ENCODE results near the gene GADD45G. TPM values are rescaled to one million over a fixed set of nuclear protein-coding genes. Genes with fewer than 3 reads are reported as not detected.

The GADD45G gene
- total and polyA plus RNA-seq, 2 experiments from 2014 or later, result 12.7 to 24.1 TPM

DNA sequence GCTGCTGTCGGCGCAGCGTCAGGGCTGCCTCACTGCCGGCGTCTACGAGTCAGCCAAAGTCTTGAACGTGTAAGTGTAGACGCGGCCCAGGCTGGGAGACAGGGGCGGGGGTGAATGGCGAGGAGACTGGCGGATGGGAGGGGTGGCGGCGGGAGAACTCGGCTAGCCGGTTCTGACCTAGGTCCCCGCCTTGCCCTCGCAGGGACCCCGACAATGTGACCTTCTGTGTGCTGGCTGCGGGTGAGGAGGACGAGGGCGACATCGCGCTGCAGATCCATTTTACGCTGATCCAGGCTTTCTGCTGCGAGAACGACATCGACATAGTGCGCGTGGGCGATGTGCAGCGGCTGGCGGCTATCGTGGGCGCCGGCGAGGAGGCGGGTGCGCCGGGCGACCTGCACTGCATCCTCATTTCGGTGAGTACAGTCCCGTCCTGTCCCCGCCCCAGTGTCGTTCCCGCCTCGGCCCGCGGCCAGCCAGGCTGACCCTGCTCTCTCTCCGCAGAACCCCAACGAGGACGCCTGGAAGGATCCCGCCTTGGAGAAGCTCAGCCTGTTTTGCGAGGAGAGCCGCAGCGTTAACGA lies 745 bp downstream of the GADD45G start:
- H4K20me1 ChIP-seq (replicated peaks; ENCODE audit: insufficient read depth), result 0 out of 2 replicates have a peak, but pooled peaks cover 5% of the 10 kb centered on the region
- H3K36me3 ChIP-seq (ENCODE audit: insufficient read depth), result peaks cover 5% of the 10 kb centered on the region; the same call in 1 of the 2 replicates
- Mint-ChIP-seq H3K4me3 (peak overlapping the region; percentile 87), H3K36me3 (ENCODE audit: low read depth) (peaks cover 17% of the 10 kb centered on the region), H3K27ac (no peak overlapping the region), H3K27me3 (ENCODE audit: insufficient read depth, low read depth, poor library complexity) (peaks cover 28% of the 10 kb centered on the region), H3K4me1 (peaks cover 37% of the 10 kb centered on the region), H3K9me3 (no peaks in the 10 kb centered on the region)
- ATAC-seq (peak; percentile 11), DNase-seq (ENCODE audit: low spot score) (peak; percentile 68)
- TF ChIP-seq, protein P1, sequence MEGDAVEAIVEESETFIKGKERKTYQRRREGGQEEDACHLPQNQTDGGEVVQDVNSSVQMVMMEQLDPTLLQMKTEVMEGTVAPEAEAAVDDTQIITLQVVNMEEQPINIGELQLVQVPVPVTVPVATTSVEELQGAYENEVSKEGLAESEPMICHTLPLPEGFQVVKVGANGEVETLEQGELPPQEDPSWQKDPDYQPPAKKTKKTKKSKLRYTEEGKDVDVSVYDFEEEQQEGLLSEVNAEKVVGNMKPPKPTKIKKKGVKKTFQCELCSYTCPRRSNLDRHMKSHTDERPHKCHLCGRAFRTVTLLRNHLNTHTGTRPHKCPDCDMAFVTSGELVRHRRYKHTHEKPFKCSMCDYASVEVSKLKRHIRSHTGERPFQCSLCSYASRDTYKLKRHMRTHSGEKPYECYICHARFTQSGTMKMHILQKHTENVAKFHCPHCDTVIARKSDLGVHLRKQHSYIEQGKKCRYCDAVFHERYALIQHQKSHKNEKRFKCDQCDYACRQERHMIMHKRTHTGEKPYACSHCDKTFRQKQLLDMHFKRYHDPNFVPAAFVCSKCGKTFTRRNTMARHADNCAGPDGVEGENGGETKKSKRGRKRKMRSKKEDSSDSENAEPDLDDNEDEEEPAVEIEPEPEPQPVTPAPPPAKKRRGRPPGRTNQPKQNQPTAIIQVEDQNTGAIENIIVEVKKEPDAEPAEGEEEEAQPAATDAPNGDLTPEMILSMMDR (conservative IDR thresholded peaks at IDR 0.05; ENCODE audit: low read depth in 2 of 2), result no peak
- TF ChIP-seq EZH2 (IDR thresholded peaks at IDR 0.05; ENCODE audit: low read depth, unreplicated experiment), result peak; percentile 43
- TF ChIP-seq ZNF331 (CRISPR knock-in tag; IDR thresholded peaks at IDR 0.05; ENCODE audit: low read depth), result no peak
- no peak for TF ChIP-seq NANOG (IDR thresholded peaks at IDR 0.05; ENCODE audit: borderline replicate concordance)
- no peak for TF ChIP-seq STAT1 (IDR thresholded peaks at IDR 0.05; ENCODE audit: unreplicated experiment)
- TF ChIP-seq, protein P2, sequence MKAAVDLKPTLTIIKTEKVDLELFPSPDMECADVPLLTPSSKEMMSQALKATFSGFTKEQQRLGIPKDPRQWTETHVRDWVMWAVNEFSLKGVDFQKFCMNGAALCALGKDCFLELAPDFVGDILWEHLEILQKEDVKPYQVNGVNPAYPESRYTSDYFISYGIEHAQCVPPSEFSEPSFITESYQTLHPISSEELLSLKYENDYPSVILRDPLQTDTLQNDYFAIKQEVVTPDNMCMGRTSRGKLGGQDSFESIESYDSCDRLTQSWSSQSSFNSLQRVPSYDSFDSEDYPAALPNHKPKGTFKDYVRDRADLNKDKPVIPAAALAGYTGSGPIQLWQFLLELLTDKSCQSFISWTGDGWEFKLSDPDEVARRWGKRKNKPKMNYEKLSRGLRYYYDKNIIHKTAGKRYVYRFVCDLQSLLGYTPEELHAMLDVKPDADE (IDR thresholded peaks at IDR 0.05), result no peak
- H3K27ac ChIP-seq (ENCODE audit: low read depth), result no peak overlapping the region
- H3K9me2 ChIP-seq (ENCODE audit: insufficient read depth), result no peaks in the 10 kb centered on the region
- peaks cover 18% of the 10 kb centered on the region for H3K4me1 ChIP-seq (ENCODE audit: insufficient read depth)
- peaks cover 22% of the 10 kb centered on the region for H3K27me3 ChIP-seq (ENCODE audit: insufficient read depth)
- H2AFZ ChIP-seq, result no peak overlapping the region
- peak overlapping the region; percentile 95 for H3K4me2 ChIP-seq
- no peaks in the 10 kb centered on the region; the same call in 1 of the 2 replicates for H3F3A ChIP-seq (replicated peaks; ENCODE audit: low read depth)
- H3K79me2 ChIP-seq (replicated peaks; ENCODE audit: insufficient read depth), result peaks cover 12% of the 10 kb centered on the region
- H3K4me3 ChIP-seq, result peak overlapping the region; percentile 94

DNA sequence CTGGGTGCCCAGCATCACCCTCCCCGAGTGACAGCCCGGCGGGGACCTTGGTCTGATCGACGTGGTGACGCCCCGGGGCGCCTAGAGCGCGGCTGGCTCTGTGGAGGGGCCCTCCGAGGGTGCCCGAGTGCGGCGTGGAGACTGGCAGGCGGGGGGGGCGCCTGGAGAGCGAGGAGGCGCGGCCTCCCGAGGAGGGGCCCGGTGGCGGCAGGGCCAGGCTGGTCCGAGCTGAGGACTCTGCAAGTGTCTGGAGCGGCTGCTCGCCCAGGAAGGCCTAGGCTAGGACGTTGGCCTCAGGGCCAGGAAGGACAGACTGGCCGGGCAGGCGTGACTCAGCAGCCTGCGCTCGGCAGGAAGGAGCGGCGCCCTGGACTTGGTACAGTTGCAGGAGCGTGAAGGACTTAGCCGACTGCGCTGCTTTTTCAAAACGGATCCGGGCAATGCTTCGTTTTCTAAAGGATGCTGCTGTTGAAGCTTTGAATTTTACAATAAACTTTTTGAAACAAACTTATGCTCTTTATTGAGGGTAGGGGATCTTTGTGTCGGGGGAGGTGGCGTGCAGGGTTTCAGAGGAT lies 1.3 kb downstream of the GADD45G start:
- TF ChIP-seq, protein P2 (IDR thresholded peaks at IDR 0.05), result no peak
- TF ChIP-seq, protein P3, sequence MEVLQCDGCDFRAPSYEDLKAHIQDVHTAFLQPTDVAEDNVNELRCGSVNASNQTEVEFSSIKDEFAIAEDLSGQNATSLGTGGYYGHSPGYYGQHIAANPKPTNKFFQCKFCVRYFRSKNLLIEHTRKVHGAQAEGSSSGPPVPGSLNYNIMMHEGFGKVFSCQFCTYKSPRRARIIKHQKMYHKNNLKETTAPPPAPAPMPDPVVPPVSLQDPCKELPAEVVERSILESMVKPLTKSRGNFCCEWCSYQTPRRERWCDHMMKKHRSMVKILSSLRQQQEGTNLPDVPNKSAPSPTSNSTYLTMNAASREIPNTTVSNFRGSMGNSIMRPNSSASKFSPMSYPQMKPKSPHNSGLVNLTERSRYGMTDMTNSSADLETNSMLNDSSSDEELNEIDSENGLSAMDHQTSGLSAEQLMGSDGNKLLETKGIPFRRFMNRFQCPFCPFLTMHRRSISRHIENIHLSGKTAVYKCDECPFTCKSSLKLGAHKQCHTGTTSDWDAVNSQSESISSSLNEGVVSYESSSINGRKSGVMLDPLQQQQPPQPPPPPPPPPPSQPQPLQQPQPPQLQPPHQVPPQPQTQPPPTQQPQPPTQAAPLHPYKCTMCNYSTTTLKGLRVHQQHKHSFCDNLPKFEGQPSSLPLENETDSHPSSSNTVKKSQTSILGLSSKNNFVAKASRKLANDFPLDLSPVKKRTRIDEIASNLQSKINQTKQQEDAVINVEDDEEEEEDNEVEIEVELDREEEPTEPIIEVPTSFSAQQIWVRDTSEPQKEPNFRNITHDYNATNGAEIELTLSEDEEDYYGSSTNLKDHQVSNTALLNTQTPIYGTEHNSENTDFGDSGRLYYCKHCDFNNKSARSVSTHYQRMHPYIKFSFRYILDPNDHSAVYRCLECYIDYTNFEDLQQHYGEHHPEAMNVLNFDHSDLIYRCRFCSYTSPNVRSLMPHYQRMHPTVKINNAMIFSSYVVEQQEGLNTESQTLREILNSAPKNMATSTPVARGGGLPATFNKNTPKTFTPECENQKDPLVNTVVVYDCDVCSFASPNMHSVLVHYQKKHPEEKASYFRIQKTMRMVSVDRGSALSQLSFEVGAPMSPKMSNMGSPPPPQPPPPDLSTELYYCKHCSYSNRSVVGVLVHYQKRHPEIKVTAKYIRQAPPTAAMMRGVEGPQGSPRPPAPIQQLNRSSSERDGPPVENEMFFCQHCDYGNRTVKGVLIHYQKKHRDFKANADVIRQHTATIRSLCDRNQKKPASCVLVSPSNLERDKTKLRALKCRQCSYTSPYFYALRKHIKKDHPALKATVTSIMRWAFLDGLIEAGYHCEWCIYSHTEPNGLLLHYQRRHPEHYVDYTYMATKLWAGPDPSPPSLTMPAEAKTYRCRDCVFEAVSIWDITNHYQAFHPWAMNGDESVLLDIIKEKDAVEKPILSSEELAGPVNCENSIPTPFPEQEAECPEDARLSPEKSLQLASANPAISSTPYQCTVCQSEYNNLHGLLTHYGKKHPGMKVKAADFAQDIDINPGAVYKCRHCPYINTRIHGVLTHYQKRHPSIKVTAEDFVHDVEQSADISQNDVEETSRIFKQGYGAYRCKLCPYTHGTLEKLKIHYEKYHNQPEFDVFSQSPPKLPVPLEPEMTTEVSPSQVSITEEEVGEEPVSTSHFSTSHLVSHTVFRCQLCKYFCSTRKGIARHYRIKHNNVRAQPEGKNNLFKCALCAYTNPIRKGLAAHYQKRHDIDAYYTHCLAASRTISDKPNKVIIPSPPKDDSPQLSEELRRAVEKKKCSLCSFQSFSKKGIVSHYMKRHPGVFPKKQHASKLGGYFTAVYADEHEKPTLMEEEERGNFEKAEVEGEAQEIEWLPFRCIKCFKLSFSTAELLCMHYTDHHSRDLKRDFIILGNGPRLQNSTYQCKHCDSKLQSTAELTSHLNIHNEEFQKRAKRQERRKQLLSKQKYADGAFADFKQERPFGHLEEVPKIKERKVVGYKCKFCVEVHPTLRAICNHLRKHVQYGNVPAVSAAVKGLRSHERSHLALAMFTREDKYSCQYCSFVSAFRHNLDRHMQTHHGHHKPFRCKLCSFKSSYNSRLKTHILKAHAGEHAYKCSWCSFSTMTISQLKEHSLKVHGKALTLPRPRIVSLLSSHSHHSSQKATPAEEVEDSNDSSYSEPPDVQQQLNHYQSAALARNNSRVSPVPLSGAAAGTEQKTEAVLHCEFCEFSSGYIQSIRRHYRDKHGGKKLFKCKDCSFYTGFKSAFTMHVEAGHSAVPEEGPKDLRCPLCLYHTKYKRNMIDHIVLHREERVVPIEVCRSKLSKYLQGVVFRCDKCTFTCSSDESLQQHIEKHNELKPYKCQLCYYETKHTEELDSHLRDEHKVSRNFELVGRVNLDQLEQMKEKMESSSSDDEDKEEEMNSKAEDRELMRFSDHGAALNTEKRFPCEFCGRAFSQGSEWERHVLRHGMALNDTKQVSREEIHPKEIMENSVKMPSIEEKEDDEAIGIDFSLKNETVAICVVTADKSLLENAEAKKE (CRISPR knock-in tag; IDR thresholded peaks at IDR 0.05), result no peak
- TF ChIP-seq ZNF331 (CRISPR knock-in tag; IDR thresholded peaks at IDR 0.05; ENCODE audit: low read depth) (no peak), CREB1 (CRISPR knock-in tag; IDR thresholded peaks at IDR 0.05; ENCODE audit: low read depth) (no peak)
- ATAC-seq (peak; percentile 2), DNase-seq (ENCODE audit: low spot score) (peak; percentile 65)
- no peaks in the 10 kb centered on the region for H3K9me3 Mint-ChIP-seq
- peaks cover 12% of the 10 kb centered on the region for H3K79me2 ChIP-seq (replicated peaks; ENCODE audit: insufficient read depth)
- H3K36me3 ChIP-seq (ENCODE audit: insufficient read depth), result peaks cover 5% of the 10 kb centered on the region; the same call in 1 of the 2 replicates
- no peaks in the 10 kb centered on the region for H3K9me2 ChIP-seq (ENCODE audit: insufficient read depth)
- H3K27me3 ChIP-seq (ENCODE audit: insufficient read depth), result peaks cover 22% of the 10 kb centered on the region
- peak overlapping the region; percentile 95 for H3K4me2 ChIP-seq
- H3K27me3 Mint-ChIP-seq (ENCODE audit: insufficient read depth, low read depth, poor library complexity), result peaks cover 32% of the 10 kb centered on the region
- H2AFZ ChIP-seq, result no peak overlapping the region
- peaks cover 17% of the 10 kb centered on the region for H3K36me3 Mint-ChIP-seq (ENCODE audit: low read depth)
- H3K4me3 Mint-ChIP-seq, result peak overlapping the region; percentile 87
- H3F3A ChIP-seq (replicated peaks; ENCODE audit: low read depth), result no peaks in the 10 kb centered on the region; the same call in 1 of the 2 replicates
- H3K4me1 ChIP-seq (ENCODE audit: insufficient read depth), result peaks cover 18% of the 10 kb centered on the region
- no peak overlapping the region; the same call in 1 of the 2 replicates for H3K27ac Mint-ChIP-seq
- 0 out of 2 replicates have a peak, but pooled peaks cover 5% of the 10 kb centered on the region for H4K20me1 ChIP-seq (replicated peaks; ENCODE audit: insufficient read depth)
- peak overlapping the region; percentile 94 for H3K4me3 ChIP-seq
- H3K4me1 Mint-ChIP-seq, result peaks cover 37% of the 10 kb centered on the region
- no peak overlapping the region for H3K27ac ChIP-seq (ENCODE audit: low read depth)
